Stimulated activated naive CD4-positive, alpha-beta T cell treated with Interleukin-2 at 50 U/mL for 16 hours (primary cell): ENCODE data around the gene VWA2.

ENCODE experiments used
- DNase-seq: peaks from one replicate; lab custom pipeline; 2025; lab: John Stamatoyannopoulos, UW

Gene VWA2

DNA sequence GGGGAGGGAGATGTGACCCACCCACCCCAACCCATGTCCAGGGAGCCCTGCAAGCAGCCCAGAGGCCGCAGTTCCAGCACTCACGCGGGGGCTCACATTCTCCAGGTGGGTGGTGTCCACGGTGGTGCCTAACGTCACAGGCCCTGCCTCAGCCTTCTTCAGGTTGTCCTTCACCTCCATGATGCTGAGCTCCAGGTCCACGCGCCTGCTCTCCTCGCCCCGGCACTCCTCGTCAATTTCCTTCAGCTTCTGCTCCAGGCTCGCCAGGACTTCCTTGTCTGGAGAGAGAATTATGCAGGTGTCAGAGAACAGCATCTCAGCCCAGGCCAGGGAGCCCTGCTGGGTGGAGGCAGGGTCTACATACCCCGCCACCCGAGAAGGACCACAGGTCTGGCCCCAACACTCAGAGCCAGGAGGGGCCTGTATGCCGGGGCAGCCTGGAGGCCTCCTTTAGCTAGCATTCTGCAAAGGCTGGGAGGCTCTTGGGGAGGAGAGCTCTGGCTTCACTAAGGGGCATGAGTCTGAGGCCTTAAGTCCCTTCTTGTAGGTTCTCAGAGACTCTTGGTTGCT lies 58.2 kb downstream of the VWA2 start:
- no peak for DNase-seq

DNA sequence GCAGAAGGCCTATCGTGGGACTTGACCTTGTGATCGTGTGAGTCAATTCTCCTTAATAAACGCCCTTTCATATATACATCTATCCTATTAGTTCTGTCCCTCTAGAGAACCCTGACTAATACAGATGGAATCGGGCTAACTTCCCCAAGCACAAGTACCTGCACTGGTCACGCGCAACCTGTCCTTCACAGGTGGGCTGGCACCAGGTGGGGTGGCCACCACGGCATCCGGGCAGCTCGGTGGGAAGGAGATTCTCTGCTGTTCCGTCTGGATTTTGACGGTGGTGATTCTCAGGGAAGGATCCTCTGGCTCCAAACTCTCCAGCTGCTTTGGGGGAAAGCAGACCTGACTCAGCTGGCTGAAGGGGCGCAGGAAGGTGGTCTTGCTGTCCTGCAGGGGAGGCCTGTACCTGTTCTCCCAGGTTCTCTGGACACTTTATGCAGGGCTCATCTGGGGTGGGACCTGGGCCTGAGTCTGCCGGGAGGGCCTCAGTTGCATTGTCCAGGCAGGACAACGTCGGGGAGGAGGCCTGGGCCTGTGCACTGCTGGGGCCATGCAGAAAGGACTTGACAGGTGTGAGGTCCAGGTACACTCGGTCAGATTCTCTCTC lies 61.1 kb downstream of the VWA2 start:
- no peak for DNase-seq

DNA sequence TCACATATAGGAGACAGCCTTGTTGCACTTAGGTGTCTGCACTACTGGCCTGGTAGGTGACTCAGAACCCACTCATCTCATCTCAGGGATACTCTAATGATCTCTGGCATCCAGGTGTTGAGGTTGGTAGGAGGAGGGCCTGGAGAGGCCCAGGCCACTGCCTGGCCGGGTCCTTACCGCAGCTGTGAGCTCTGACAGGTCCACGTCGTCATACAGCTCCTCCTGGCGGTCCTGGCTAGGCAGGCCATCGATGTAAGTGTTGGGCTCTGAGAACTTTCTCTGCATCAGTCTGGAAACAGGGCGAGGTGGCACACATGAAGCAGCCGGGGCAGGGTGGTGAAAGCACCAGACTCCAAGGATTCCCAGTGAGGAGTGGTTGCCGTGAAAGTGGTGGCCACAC lies 62.1 kb downstream of the VWA2 start:
- no peak for DNase-seq

DNA sequence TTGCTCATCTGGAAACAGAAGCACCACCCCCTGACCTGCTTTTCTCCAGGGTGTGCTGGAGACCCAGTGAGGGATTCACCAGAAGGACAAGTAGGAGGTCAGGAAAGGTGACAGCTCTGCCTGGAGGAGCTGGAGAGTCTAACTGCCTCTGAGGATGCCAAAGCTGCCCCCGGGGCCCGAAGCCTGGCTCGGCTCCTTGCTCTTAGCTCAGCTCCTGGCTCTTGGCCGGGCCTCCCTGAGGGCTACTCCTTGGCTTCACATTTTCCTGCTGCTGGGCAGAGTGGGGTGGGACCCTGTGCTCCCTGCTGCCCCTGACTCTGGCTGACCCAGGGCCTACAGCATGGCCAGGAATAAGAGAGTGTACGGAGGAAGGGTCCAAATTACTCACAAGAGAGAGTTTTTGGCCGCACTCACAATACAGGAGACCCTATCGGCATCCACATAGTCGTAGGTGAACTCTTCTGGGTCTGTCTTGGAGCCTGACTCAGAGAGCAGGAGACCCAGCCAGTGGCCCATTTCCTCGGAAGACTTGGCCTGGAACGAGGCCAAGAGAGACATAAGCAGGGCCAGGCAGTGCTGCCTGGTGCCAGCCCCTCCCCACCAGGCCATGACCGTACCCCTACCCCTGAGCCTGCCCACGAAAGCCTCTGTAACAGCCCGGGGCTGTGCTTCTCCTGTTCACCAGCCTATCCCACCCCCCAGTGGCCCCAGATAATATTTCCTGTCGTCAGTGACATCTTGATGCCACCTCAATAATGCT lies 63.1 kb downstream of the VWA2 start:
- no peak for DNase-seq

DNA sequence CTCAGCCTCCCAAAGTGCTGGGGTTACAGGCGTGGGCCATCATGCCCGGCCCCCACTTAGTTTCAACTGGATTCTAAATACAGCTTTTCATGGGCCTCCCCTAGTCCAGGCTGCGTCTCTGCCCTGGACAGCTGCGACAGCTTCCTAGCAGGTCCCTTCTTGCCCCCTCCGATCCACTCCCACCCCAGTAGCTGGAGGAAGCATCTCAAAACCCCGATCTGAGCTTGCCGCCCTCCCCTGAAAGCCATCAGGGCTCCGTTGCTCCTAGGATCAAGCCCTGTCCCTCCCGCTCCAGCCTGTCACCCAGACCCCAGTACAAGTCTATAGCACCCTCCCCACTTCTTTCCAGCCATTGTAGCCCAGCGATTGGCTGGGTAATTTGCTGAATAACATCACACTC lies 64.5 kb downstream of the VWA2 start:
- DNase-seq = no peak

DNA sequence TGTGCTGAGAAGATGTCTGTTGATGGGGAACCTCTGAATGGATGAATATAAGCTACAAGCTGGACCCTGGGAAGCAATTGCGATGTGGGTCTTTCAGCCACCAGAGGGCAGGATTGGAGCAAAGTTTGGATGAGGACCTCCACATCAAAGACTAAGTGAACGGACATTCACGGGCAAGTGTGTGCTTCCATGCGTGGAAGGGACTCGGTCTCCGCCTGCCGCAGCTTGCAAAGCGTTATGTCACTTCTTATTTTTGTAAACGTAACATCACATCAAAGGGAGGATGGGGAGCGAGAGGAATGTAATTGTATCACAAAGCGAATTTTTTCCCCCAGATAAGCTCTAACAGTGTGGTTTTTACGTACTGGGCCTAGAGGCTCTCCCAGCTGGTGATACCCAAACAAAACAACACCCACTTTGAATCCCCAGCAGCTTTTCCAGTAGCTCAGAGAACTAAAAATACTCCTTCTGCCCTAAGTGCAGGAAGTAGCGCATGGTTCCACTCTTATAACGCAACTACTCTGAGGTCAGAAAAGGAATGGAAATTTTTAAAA lies 65.0 kb downstream of the VWA2 start:
- DNase-seq = peak; percentile 54

DNA sequence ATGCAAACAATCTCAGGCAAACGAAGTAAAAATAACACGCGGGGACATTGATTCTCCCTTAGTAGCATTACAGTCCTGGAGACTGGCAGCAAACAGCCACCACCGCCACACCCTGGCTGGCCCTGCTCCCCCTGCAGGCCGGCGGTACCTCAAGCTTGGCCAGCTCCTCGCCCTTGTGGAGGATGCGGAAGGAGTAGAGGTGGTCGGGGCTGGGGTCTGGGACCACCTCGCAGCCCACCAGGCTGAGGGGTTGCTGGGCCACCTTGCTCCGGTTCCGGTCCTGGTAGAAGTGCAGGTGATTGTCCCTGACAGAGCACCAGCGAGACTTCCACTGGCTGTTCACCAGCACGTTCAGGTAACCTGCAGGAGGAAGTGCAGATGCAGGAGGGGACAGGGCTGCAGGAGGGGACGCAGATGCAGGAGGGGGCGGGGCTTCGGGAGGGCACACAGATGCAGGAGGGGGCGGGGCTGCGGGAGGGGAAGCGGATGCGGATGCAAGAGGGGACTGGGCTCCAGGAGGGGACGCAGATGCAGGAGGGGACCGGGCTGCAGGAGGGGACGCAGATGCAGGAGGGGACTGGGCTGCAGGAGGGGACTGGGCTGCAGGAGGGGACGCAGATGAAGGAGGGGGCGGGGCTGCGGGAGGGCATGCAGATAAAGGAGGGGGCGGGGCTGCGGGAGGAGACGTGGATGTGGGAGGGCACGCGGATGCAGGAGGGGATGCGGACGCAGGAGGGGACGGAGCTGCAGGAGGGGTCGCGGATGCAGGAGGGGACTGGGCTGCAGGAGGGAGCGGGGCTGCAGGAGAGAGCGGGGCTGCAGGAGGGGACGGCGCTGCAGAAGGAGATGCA lies 65.7 kb downstream of the VWA2 start:
- peak; percentile 39 for DNase-seq

DNA sequence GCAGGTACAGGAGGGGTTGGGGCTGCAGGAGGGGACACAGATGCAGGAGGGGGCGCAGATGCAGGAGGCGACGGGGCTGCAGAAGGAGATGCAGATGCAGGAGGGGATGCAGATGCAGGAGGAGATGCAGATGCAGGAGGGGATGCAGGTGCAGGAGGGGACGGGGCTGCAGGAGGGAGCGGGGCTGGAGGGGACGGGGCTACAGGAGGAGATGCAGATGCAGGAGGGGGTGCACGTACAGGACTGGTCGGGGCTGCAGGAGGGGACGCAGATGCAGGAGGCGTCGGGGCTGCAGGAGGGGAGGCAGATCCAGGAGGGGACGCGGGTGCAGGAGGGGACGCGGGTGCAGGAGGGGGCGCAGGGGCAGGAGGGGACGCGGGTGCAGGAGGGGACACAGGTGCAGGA lies 66.5 kb downstream of the VWA2 start:
- no peak for DNase-seq

DNA sequence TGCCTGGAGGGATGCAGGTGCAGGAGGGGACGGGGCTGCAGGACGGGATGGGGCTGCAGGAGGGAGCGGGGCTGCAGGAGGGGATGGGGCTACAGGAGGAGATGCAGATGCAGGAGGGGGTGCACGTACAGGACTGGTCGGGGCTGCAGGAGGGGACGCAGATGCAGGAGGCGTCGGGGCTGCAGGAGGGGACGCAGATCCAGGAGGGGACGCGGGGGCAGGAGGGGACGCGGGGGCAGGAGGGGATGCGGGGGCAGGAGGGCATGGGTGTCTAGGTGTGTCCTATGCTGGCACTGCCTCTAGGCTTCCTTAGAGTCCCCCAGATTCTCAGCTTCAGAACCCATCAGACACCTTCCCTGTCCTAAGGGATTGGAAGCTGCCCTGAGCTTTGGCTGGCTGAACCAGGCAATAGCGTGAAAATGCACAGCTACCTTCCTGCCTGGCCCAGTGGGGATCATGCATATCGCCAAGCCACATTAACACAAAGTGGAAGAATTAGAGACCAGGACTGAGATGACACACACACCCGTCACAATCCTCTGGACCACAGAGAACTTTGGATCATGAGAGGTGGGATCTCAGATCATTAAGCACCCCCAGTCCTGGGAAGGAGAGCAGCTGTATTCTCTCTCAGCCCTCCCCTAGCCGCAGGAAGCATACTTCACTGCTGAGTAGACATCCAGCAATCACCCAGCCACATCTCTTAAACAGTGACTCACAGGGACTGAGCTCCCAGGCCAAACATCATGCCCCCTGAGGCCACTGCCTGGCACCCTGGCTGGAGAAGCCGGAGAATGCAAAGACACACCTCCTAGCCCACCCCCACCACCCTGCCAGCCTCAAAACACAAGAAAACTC lies 67.3 kb downstream of the VWA2 start:
- no peak for DNase-seq

DNA sequence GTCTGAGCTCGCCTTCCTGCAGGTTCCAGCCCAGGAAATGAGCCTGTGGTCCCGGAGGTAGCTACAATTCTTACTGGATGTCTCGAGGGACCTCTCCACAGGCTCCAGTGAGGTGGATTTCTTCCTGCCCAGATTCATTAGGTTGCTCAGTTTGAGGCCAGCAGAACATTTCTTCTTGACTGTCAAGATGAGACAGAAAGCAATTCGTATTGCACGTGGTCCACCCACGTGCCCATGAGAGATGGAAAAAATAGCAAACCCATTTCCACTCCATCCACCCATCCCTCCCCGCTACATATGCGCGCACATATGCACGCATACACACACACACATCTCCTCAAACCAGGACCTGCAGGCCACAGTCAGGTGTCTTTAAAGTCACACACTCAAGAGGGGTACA lies 68.7 kb downstream of the VWA2 start:
- DNase-seq = no peak

DNA sequence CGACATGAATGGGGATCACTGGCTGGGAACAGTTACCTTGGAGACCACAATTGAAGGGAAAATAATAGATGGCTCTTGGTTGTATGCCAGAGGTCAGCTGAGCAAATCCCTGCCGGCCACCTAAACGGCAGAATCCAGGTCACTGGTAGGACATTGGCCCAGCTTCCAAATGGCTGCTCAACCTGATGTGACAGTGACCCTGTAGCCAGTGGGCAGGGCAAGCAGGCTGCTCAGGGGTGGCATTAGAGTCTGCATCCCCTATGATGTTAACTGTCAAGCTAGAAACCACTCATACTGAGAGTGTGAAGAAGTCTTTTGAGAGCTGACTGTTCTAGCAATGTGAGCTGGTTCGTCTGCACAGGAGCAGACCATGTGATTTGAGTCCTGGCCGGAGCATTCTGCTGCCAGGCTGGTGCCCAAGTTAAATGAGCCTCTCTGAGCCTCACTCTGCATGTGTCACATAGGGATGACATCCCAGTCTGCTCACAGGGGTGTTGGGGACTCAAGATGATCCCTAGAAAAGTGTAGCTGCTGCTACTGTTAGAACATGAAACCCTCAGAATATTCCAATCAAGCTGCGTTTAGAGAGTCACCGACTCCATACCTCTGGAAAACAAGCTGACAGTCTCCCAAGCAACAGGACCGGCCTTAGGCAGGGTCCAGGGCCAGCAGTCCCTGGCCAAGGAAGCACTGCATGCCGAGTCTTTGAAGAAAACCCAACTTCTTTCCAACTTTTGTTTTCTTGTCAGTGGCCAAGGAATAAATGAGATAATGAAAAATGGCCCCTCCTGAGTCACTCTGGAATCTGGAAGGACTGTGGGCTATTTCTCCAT lies 69.7 kb downstream of the VWA2 start:
- DNase-seq = no peak

DNA sequence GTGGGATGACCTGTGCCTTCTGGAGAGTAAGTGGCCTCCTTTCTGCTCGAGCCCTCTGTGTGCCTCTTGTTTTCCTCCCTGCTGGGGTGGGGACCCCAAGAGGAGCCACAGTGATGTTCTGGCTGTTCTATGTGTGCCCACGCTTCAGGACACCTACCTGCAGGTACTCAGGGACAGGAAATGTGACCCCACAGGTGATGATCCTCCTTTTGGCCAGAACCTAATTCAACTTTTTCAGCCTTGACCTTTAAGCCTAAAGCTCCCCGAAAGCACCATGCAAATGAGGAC lies 70.3 kb downstream of the VWA2 start:
- DNase-seq = no peak

DNA sequence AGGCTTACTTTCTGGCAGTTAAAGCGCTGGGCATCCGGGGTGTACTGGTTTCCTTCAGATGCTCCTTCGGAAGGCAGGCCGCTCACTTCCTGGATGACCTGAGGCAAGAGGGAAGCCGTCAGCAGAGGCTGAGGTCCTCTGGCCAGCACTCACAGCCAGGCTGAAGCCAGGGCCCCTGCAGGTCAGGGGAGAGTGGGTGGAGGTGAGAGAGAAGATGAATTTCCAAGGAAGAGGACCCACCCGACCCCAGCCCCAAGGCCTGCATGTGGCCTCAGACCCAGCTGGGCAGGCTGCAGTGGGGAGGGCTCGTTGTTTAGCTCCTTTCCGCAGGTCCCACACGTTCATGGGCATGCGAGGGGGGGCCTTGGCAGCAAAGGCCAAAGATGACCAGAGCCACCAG lies 71.3 kb downstream of the VWA2 start:
- DNase-seq = no peak

DNA sequence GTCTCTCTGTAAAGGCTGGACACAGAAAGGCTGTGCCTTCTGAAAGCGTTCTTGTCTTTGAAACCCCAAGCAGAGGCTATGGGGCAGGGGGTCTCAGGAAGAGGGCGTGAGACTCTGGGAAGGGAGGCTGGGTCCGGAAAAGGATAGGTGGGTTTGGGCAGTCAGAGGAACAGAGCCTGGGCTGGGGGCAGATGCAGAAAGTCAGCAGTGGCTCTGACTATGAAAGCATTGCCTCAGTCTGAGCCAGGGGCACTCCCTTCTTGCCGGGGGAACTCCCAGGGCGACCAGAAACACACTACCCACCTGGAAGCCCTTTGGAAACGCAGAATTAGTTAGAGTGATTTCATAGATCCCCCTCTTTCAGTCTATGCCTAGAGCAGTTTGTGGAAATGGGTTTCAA lies 72.0 kb downstream of the VWA2 start:
- no peak for DNase-seq

DNA sequence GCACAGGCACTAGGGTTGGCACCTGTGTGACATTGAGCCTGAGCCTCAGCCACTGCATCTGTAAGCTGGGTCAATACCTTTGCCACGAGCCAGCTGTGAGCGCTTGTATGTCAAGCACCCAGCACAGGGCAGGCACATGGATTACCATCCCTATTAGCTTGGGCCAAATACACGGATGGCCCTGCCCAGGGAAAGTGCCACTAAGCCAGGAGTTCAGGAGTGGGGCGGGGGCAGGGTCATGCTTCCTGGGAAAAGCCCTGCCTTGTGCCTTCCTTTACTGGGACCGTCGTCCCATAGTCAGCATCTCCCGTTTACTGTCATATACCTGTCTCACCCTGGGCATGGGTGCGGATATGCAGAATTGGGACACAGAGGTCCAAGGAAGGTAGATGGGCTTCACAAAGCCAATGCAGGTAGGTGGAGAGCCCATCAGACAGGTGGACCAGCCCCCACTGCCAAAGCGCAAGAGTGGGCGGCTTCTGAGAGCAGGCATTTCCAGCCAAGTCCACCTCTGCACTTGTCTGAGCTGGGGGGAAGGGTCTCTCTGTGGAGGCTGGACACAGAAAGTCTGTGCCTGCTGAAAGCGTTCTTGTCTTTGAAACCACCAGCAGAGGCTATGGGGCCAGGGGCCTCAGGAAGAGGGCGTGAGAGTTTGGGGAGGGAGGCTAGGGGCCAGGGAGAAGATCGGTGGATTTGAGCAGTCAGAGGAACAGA lies 72.6 kb downstream of the VWA2 start:
- no peak for DNase-seq

DNA sequence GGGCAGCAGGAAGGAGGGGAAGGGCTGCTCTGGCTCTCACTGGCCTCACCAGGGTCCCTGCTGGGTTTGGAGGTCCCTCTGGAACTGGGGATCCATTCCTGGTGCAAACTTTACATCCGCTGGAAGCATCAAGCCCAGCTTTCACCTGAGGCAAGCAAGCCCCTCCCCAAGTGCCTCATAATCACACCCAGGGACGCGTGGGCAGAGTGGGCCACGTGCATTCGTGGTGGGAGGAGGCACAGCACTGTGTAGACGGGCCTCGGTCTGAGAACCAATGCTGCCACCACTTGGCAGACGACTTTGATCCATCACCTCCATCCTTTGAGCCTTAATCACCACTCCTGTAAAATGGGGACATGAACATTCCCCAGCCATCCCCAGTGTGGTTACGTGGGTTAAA lies 74.1 kb downstream of the VWA2 start:
- DNase-seq = no peak

DNA sequence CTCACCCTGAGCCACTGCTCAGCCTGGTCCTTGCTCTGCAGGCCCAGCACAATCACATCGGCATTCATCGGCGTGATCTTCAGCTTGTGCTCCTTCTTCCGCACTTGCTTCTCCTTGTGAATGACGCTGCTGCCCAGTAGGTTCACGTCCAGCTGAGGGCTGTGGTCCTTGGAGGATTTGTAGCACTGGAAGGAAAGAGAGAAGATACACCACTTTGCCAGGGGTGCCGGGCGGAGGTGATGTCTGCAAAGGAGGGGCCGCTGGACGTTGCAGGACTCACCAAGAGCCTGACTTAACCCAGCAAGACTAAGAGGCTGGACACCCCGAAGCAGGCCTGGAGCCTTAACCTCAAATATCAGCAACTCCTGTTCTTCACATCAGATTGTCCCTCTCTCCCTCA lies 74.8 kb downstream of the VWA2 start:
- no peak for DNase-seq

DNA sequence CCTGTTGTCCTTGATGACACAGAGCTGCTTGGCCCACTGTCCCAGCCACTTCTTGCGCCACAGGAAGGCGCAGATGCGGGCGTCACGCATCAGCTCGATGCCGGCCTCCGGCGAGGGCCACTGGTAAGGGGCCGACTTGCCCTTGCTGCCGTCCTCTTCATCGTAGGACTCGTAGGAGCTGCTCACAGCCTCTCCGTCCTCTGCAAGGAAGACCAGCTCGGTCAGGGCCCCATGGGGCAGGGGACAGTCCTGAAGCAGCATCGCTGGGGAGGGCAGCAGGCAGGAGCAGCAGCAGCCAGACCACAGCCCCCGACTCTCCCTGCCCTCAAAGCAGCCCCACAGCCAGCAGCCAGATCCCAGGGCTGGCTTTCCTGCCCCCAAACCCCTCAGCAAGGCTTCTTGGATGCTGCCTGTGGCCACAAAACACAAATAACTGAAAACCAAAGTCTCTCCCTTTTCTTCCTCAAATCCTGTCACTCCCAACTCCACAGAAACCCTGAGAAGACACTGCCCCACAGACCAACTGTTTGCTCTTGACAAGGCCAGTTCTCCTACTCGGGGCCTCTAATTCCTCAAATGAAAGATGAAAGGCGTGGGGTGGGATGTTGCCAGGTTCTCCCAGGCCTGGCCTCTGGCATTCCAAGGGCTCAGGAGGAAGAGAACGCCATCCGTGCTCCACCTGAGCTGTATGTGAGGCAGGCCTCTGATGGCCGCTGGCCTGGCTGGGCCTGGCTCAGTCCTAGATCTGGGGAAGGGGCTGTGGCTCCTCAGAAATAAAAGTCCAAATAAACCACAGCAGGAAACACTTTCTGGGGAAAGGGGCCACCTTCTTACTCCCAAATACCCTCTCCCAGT lies 76.7 kb downstream of the VWA2 start:
- DNase-seq = no peak

DNA sequence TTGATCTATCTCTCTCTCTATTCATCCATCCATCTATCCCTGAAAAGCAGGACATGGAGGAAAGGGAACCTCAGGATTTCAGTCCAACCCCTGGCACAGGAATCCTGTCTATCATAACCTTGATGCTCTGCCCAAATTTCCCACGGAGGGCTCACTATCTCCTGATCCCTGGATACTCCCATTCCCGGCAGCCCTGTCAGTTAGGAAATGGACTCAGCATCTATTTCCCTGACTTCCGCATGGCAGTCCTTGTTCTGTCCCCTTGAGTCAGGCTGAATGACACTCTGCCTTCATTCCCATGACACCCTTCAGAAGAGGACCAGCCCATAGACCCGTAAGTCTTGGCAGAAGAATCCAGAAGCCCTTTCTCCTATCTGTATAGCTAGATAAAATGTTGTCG lies 77.7 kb downstream of the VWA2 start:
- no peak for DNase-seq
